Activated CD4-positive, alpha-beta memory T cell treated with anti-CD3 and anti-CD28 coated beads, Interleukin-2, amount 10 ng/mL, durations not matched to agents 7 days and 5 days (primary cell): ENCODE data around the gene ANXA5. TPM values are rescaled to one million over a fixed set of nuclear protein-coding genes. Genes with fewer than 3 reads are reported as not detected.

Source experiments
- CTCF ChIA-PET: fragments of 350-600 bp; sonication (Branson Sonifier 250); formaldehyde crosslinking; loops from one replicate; lab custom pipeline; 2021; ENCODE audit warnings: antibody characterized with exemption, inconsistent platforms; lab: Charles Lee
- POLR2A ChIA-PET: fragments of 350-600 bp; sonication (Branson Sonifier 250); formaldehyde crosslinking; loops from one replicate; lab custom pipeline; 2021; ENCODE audit warnings: antibody characterized with exemption; lab: Charles Lee
- DNase-seq: peaks from one replicate; pipeline ENCODE4 v3.0.0-alpha.2; 2020
- H3K27ac Mint-ChIP-seq: one replicate; pipeline ENCODE4 v1.8.0; 2021; ENCODE audit warnings: mild to moderate bottlenecking, mixed read lengths
- H3K27me3 Mint-ChIP-seq: one replicate; pipeline ENCODE4 v1.8.0; 2021; ENCODE audit warnings: mixed read lengths
- H3K36me3 Mint-ChIP-seq: one replicate; pipeline ENCODE4 v1.8.0; 2021; ENCODE audit warnings: low read depth, mixed read lengths
- H3K4me1 Mint-ChIP-seq: one replicate; pipeline ENCODE4 v1.8.0; 2021; ENCODE audit warnings: mixed read lengths
- H3K4me3 Mint-ChIP-seq: one replicate; pipeline ENCODE4 v1.8.0; 2021; ENCODE audit warnings: mild to moderate bottlenecking, mixed read lengths
- H3K9me3 Mint-ChIP-seq: one replicate; pipeline ENCODE4 v1.8.0; 2021; ENCODE audit warnings: mixed read lengths
- total RNA-seq, 2 experiments: library from RNA; stranded (reverse); gene quantifications; one replicate each; pipeline ENCODE4 v1.2.3, GENCODE V29; 2021

The ANXA5 gene
- total RNA-seq, 2 experiments from 2014 or later = 234 to 235 TPM

- H3K4me3 Mint-ChIP-seq = no peak overlapping the region
- CTCF ChIA-PET = interaction anchor here (0.6 to 1.7 kb wide), 2 partner anchors 13 to 907 kb away, joined by 3 to 4 read pairs; partner anchors contain the start of gene ANXA5
- H3K9me3 Mint-ChIP-seq = no peaks in the 10 kb centered on the region
- peaks cover 33% of the 10 kb centered on the region for H3K27me3 Mint-ChIP-seq
- no peak for DNase-seq
- POLR2A ChIA-PET = interaction anchor here (8.2 kb wide), 1 partner anchor 13 kb away, joined by 77 read pairs; the partner anchor contains the start of gene ANXA5
- H3K4me1 Mint-ChIP-seq = peaks cover 48% of the 10 kb centered on the region
- H3K36me3 Mint-ChIP-seq = peaks cover 5% of the 10 kb centered on the region
- H3K27ac Mint-ChIP-seq = no peak overlapping the region
Measured at GRCh38 chr4:121709766-121710405, 13.1 kb upstream of the ANXA5 start.

GRCh38 chr4:121707344-121707743 lies 10.6 kb upstream of the ANXA5 start:
- ChIA-PET CTCF (no interaction called here), POLR2A (interaction anchor here (8.2 kb wide), 1 partner anchor 11 kb away, joined by 77 read pairs; the partner anchor contains the start of gene ANXA5)
- Mint-ChIP-seq H3K9me3 (no peaks in the 10 kb centered on the region), H3K27me3 (peaks cover 21% of the 10 kb centered on the region), H3K4me3 (no peak overlapping the region), H3K27ac (peak overlapping the region; percentile 72), H3K36me3 (peaks cover 5% of the 10 kb centered on the region), H3K4me1 (peaks cover 48% of the 10 kb centered on the region)
- DNase-seq = no peak

GRCh38 chr4:121706595-121707021 lies 9.8 kb upstream of the ANXA5 start:
- Mint-ChIP-seq H3K4me3 (peak overlapping the region; percentile 33), H3K36me3 (peaks cover 7% of the 10 kb centered on the region), H3K27ac (peak overlapping the region; percentile 72), H3K27me3 (peaks cover 17% of the 10 kb centered on the region), H3K9me3 (no peaks in the 10 kb centered on the region), H3K4me1 (peaks cover 45% of the 10 kb centered on the region)
- POLR2A ChIA-PET = interaction anchor here (8.2 kb wide), 1 partner anchor 10 kb away, joined by 77 read pairs; the partner anchor contains the start of gene ANXA5
- peak; percentile 80 for DNase-seq
- CTCF ChIA-PET = interaction anchor here (0.6 kb wide), 1 partner anchor 1036 kb away, joined by 4 read pairs; no protein-coding TSS in a partner anchor

GRCh38 chr4:121705521-121705920 lies 8.7 kb upstream of the ANXA5 start:
- no peak for DNase-seq
- H3K27ac Mint-ChIP-seq = no peak overlapping the region
- CTCF ChIA-PET = interaction anchor here (2.3 kb wide), 1 partner anchor 9 kb away, joined by 7 read pairs; the partner anchor contains the start of gene ANXA5
- H3K36me3 Mint-ChIP-seq = peaks cover 9% of the 10 kb centered on the region
- POLR2A ChIA-PET = interaction anchor here (8.2 kb wide), 1 partner anchor 9 kb away, joined by 77 read pairs; the partner anchor contains the start of gene ANXA5
- peaks cover 19% of the 10 kb centered on the region for H3K27me3 Mint-ChIP-seq
- no peak overlapping the region for H3K4me3 Mint-ChIP-seq
- no peaks in the 10 kb centered on the region for H3K9me3 Mint-ChIP-seq
- H3K4me1 Mint-ChIP-seq = peaks cover 38% of the 10 kb centered on the region

GRCh38 chr4:121702136-121702535 lies 5.4 kb upstream of the ANXA5 start:
- Mint-ChIP-seq H3K4me1 (peaks cover 31% of the 10 kb centered on the region), H3K9me3 (no peaks in the 10 kb centered on the region), H3K27me3 (peaks cover 34% of the 10 kb centered on the region), H3K27ac (no peak overlapping the region), H3K36me3 (peaks cover 4% of the 10 kb centered on the region), H3K4me3 (no peak overlapping the region)
- POLR2A ChIA-PET = no interaction called here
- DNase-seq = no peak
- CTCF ChIA-PET = no interaction called here

- Mint-ChIP-seq H3K27ac (no peak overlapping the region), H3K4me1 (peaks cover 22% of the 10 kb centered on the region), H3K27me3 (peaks cover 34% of the 10 kb centered on the region), H3K36me3 (peaks cover 5% of the 10 kb centered on the region), H3K9me3 (no peaks in the 10 kb centered on the region), H3K4me3 (no peak overlapping the region)
- ChIA-PET POLR2A (no interaction called here), CTCF (no interaction called here)
- DNase-seq = no peak
Measured at GRCh38 chr4:121701263-121701662, 4.5 kb upstream of the ANXA5 start.

GRCh38 chr4:121698236-121698671 lies 1.5 kb upstream of the ANXA5 start:
- DNase-seq = no peak
- H3K27me3 Mint-ChIP-seq = peaks cover 31% of the 10 kb centered on the region
- peak overlapping the region; percentile 99 for H3K4me3 Mint-ChIP-seq
- H3K9me3 Mint-ChIP-seq = no peaks in the 10 kb centered on the region
- peaks cover 25% of the 10 kb centered on the region for H3K36me3 Mint-ChIP-seq
- POLR2A ChIA-PET = interaction anchor here (0.6 to 1.2 kb wide), 2 partner anchors 24 to 69 kb away, joined by 3 read pairs; no protein-coding TSS in a partner anchor
- CTCF ChIA-PET = no interaction called here
- peaks cover 38% of the 10 kb centered on the region for H3K4me1 Mint-ChIP-seq
- H3K27ac Mint-ChIP-seq = peak overlapping the region; percentile 18

GRCh38 chr4:121697564-121697963 lies 784 bp upstream of the ANXA5 start:
- POLR2A ChIA-PET = interaction anchor here (0.8 to 2.6 kb wide), 12 partner anchors 11 to 1631 kb away, joined by 3 to 77 read pairs (median 4); partner anchors contain the start of genes CCNA2, EXOSC9 and MAD2L1
- H3K4me3 Mint-ChIP-seq = peak overlapping the region; percentile 99
- H3K36me3 Mint-ChIP-seq = peaks cover 31% of the 10 kb centered on the region
- H3K4me1 Mint-ChIP-seq = peaks cover 38% of the 10 kb centered on the region
- H3K9me3 Mint-ChIP-seq = no peaks in the 10 kb centered on the region
- peak; percentile 29 for DNase-seq
- H3K27me3 Mint-ChIP-seq = peaks cover 31% of the 10 kb centered on the region
- CTCF ChIA-PET = interaction anchor here (0.7 to 2.0 kb wide), 6 partner anchors 11 to 38 kb away, joined by 3 to 11 read pairs (median 6); no protein-coding TSS in a partner anchor
- peak overlapping the region; percentile 82 for H3K27ac Mint-ChIP-seq

- CTCF ChIA-PET = interaction anchor here (0.6 to 2.0 kb wide), 11 partner anchors 9 to 234 kb away, joined by 3 to 11 read pairs (median 5); partner anchors contain the start of gene BBS7
- Mint-ChIP-seq H3K9me3 (no peaks in the 10 kb centered on the region), H3K4me1 (peaks cover 38% of the 10 kb centered on the region), H3K36me3 (peaks cover 38% of the 10 kb centered on the region), H3K4me3 (peak overlapping the region; percentile 99), H3K27ac (peak overlapping the region; percentile 99), H3K27me3 (peaks cover 26% of the 10 kb centered on the region)
- peak; percentile 69 for DNase-seq
- POLR2A ChIA-PET = interaction anchor here (0.7 to 2.6 kb wide), 17 partner anchors 9 to 1036 kb away, joined by 3 to 77 read pairs (median 4); partner anchors contain the start of genes BBS12, CCNA2 and EXOSC9
Measured at GRCh38 chr4:121696170-121696580, 605 bp downstream of the ANXA5 start.

- ChIA-PET POLR2A (no interaction called here), CTCF (no interaction called here)
- Mint-ChIP-seq H3K4me1 (peaks cover 36% of the 10 kb centered on the region), H3K4me3 (no peak overlapping the region), H3K9me3 (no peaks in the 10 kb centered on the region), H3K27ac (no peak overlapping the region), H3K27me3 (peaks cover 11% of the 10 kb centered on the region), H3K36me3 (peaks cover 38% of the 10 kb centered on the region)
- DNase-seq = no peak
Measured at GRCh38 chr4:121693886-121694285, 2.9 kb downstream of the ANXA5 start.

- Mint-ChIP-seq H3K4me3 (no peak overlapping the region), H3K27ac (no peak overlapping the region), H3K4me1 (peaks cover 32% of the 10 kb centered on the region), H3K27me3 (peaks cover 7% of the 10 kb centered on the region), H3K9me3 (no peaks in the 10 kb centered on the region), H3K36me3 (peaks cover 38% of the 10 kb centered on the region)
- ChIA-PET CTCF (no interaction called here), POLR2A (no interaction called here)
- no peak for DNase-seq
Measured at GRCh38 chr4:121693450-121693849, 3.3 kb downstream of the ANXA5 start.

GRCh38 chr4:121692261-121692660 lies 4.5 kb downstream of the ANXA5 start:
- Mint-ChIP-seq H3K9me3 (no peaks in the 10 kb centered on the region), H3K27me3 (no peaks in the 10 kb centered on the region), H3K4me3 (no peak overlapping the region), H3K27ac (no peak overlapping the region), H3K4me1 (peaks cover 21% of the 10 kb centered on the region), H3K36me3 (peaks cover 38% of the 10 kb centered on the region)
- no peak for DNase-seq
- POLR2A ChIA-PET = no interaction called here
- CTCF ChIA-PET = no interaction called here

- CTCF ChIA-PET = no interaction called here
- peaks cover 41% of the 10 kb centered on the region for H3K36me3 Mint-ChIP-seq
Measured at GRCh38 chr4:121690001-121690400, 6.8 kb downstream of the ANXA5 start.

More at GRCh38 chr4:121690001-121690400, 6.8 kb downstream of the ANXA5 start:
- DNase-seq = no peak
- H3K4me3 Mint-ChIP-seq = no peak overlapping the region
- H3K9me3 Mint-ChIP-seq = no peaks in the 10 kb centered on the region
- no peaks in the 10 kb centered on the region for H3K27me3 Mint-ChIP-seq
- H3K27ac Mint-ChIP-seq = no peak overlapping the region
- POLR2A ChIA-PET = no interaction called here
- H3K4me1 Mint-ChIP-seq = peaks cover 14% of the 10 kb centered on the region
